GM19025 (cell line): ENCODE data around the gene HOXA13.

Experiments
- ATAC-seq: cut with Tn5 transposase; IDR thresholded peaks from one replicate; pipeline ENCODE4 v1.9.1; 2021; ENCODE audit warnings: mild to moderate bottlenecking, low read depth, moderate library complexity; ENCODE audit not compliant: unreplicated experiment

Gene HOXA13

GRCh38 chr7:27172315-27172774 lies 27.5 kb downstream of the HOXA13 start:
- ATAC-seq = no peak

GRCh38 chr7:27171637-27172314 lies 28.1 kb downstream of the HOXA13 start:
- ATAC-seq = no peak

GRCh38 chr7:27171325-27171636 lies 28.6 kb downstream of the HOXA13 start:
- ATAC-seq = no peak

GRCh38 chr7:27170426-27171324 lies 29.2 kb downstream of the HOXA13 start:
- ATAC-seq = no peak

GRCh38 chr7:27169658-27170425 lies 30.0 kb downstream of the HOXA13 start:
- no peak for ATAC-seq

GRCh38 chr7:27168265-27168947 lies 31.5 kb downstream of the HOXA13 start:
- ATAC-seq = no peak

- ATAC-seq = no peak
Observed at GRCh38 chr7:27167916-27168264, 32.0 kb downstream of the HOXA13 start.

- ATAC-seq = no peak
Observed at GRCh38 chr7:27166531-27167505, 33.1 kb downstream of the HOXA13 start.

GRCh38 chr7:27165996-27166530 lies 33.8 kb downstream of the HOXA13 start:
- ATAC-seq = no peak

GRCh38 chr7:27165089-27165995 lies 34.5 kb downstream of the HOXA13 start, which contains the start of gene HOXA9:
Gene HOXA9, minus strand, starts transcription at chr7:27165537. Its CDS starts 80 bp downstream, at chr7:27165457.
- ATAC-seq = no peak

- ATAC-seq = no peak
Observed at GRCh38 chr7:27164367-27165088, 35.4 kb downstream of the HOXA13 start.

GRCh38 chr7:27164045-27164366 lies 35.9 kb downstream of the HOXA13 start:
- no peak for ATAC-seq

- ATAC-seq = no peak
Observed at GRCh38 chr7:27163288-27164044, 36.4 kb downstream of the HOXA13 start.

- ATAC-seq = no peak
Observed at GRCh38 chr7:27162561-27163287, 37.2 kb downstream of the HOXA13 start.

GRCh38 chr7:27161721-27162560 lies 38.0 kb downstream of the HOXA13 start:
- no peak for ATAC-seq
